ENCODE measurements around the gene CYTL1. TPM values are rescaled to one million over a fixed set of nuclear protein-coding genes. Genes with fewer than 3 reads are reported as not detected.

Gene CYTL1
- total and polyA plus RNA-seq, 2 of the 4 experiments (the other 2 are of a cell fraction), result 1.3 to 7.4 TPM

- peaks cover 0 to 3% of the 10 kb centered on the region in 2 experiments; a peak in 1 of 4 replicates for H3K79me1 ChIP-seq (ENCODE audit: low read depth in 1 of 2, low read length in 2 of 2)
- H2AK9ac ChIP-seq (replicated peaks; ENCODE audit: low read depth, low read length, poor library complexity), result peak overlapping the region; percentile 42
- BruUV-seq (replicated peaks), result no TSS peak
- CTCF ChIA-PET, result interaction anchor here (0.6 to 1.7 kb wide), 4 partner anchors 13 to 575 kb away, joined by 3 to 5 read pairs (median 4); partner anchors contain the start of gene STK32B
- H3K56ac ChIP-seq (ENCODE audit: extremely low read depth, insufficient read depth, low read length), result peak overlapping the region; percentile 64
- H2AFZ ChIP-seq (replicated peaks; ENCODE audit: low read length, poor library complexity), result peak overlapping the region; percentile 75
- peaks cover 35% of the 10 kb centered on the region for H3K4me1 ChIP-seq (ENCODE audit: control insufficient read depth, insufficient read depth, low read length)
- TF ChIP-seq MAFK (IDR thresholded peaks at IDR 0.05; ENCODE audit: low read depth, low read length) (peak; percentile 7; the same call in 1 of the 2 replicates), MXI1 (IDR thresholded peaks at IDR 0.05; ENCODE audit: borderline replicate concordance, low read depth, low read length) (peak; percentile 37; the same call in 1 of the 2 replicates), CHD1 (IDR thresholded peaks at IDR 0.05; ENCODE audit: low read depth, low read length) (no peak), RCOR1 (IDR thresholded peaks at IDR 0.05; ENCODE audit: insufficient replicate concordance, low read length) (no peak), NFE2L2 (IDR thresholded peaks at IDR 0.05; ENCODE audit: low read depth, low read length) (no peak; the same call in 1 of the 2 replicates), BHLHE40 (IDR thresholded peaks at IDR 0.05; ENCODE audit: low read depth, low read length) (peak; percentile 82), CEBPB (IDR thresholded peaks at IDR 0.05; ENCODE audit: low read depth, low read length) (peak; percentile 100), FOS (IDR thresholded peaks at IDR 0.05; ENCODE audit: low read depth, low read length) (peak; percentile 80; the same call in 1 of the 2 replicates)
- TF ChIP-seq, protein P1, sequence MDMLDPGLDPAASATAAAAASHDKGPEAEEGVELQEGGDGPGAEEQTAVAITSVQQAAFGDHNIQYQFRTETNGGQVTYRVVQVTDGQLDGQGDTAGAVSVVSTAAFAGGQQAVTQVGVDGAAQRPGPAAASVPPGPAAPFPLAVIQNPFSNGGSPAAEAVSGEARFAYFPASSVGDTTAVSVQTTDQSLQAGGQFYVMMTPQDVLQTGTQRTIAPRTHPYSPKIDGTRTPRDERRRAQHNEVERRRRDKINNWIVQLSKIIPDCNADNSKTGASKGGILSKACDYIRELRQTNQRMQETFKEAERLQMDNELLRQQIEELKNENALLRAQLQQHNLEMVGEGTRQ (IDR thresholded peaks at IDR 0.05; ENCODE audit: low read depth, low read length), result no peak
- ATAC-seq (ENCODE audit: low read depth) (peak; percentile 84), DNase-seq (peak; percentile 99)
- in situ Hi-C loops (cut with MboI; ENCODE audit: low sequenced_read_pairs) (no loop called here), dilution Hi-C loops (cut with HindIII; ENCODE audit: low sequenced_read_pairs, unreplicated experiment) (no loop called here), intact Hi-C loops (cut with micrococcal nuclease) (loop anchor here (2.0 to 10.0 kb wide), 5 partner anchors 47 to 669 kb away; partner anchors contain the start of gene EVC2)
- peak overlapping the region; percentile 69 for H3K4me2 ChIP-seq (ENCODE audit: low read depth, low read length)
- no peak overlapping the region for H3K4me3 ChIP-seq (ENCODE audit: insufficient read depth, low read depth, low read length)
- H4K5ac ChIP-seq (ENCODE audit: low read depth, low read length), result peak overlapping the region; percentile 97
- no CpG with 5 or more reads among the region's 8 CpGs for WGBS, 2 experiments (ENCODE audit: extremely low coverage in 2 of 2, insufficient read length in 1 of 2)
- H2BK5ac ChIP-seq (ENCODE audit: low read depth, low read length, poor library complexity, severe bottlenecking), result peak overlapping the region; percentile 98
- H3K27ac ChIP-seq (ENCODE audit: insufficient read depth, low read length), result peak overlapping the region; percentile 96
- POLR2A ChIA-PET (ENCODE audit: unreplicated experiment), result interaction anchor here (0.6 kb wide), 1 partner anchor 14 kb away, joined by 6 read pairs; the partner anchor contains the start of gene STK32B
- peak overlapping the region; percentile 97 for H2BK20ac ChIP-seq (ENCODE audit: low read depth, low read length)
- peak overlapping the region; percentile 99 for H3K18ac ChIP-seq (ENCODE audit: low read depth, low read length)
- peak overlapping the region; percentile 99 for H2AK5ac ChIP-seq (ENCODE audit: low read depth, low read length)
- peak overlapping the region; percentile 21; the same call in 1 of the 2 replicates for H3K9ac ChIP-seq (ENCODE audit: low read depth, low read length)
- H3K9me3 ChIP-seq (ENCODE audit: control insufficient read depth, insufficient read depth, low read length), result no peaks in the 10 kb centered on the region
- H3K9me1 ChIP-seq (ENCODE audit: insufficient read depth, low read length), result peaks cover 25% of the 10 kb centered on the region
- peak overlapping the region; percentile 75 to 96 for H4K8ac ChIP-seq (ENCODE audit: low read depth in 2 of 2, low read length in 2 of 2)
- peak overlapping the region; percentile 93 for H3K23ac ChIP-seq (ENCODE audit: low read depth, low read length)
- no peaks in the 10 kb centered on the region for H3K27me3 ChIP-seq (ENCODE audit: control insufficient read depth, insufficient read depth, low read length)
- no peaks in the 10 kb centered on the region for H4K20me1 ChIP-seq (ENCODE audit: insufficient read depth, low read length)
- peak overlapping the region; percentile 96 for H2BK120ac ChIP-seq (ENCODE audit: low read depth, low read length)
- peak overlapping the region; percentile 92 for H3K4ac ChIP-seq (ENCODE audit: low read depth, low read length)
- peak overlapping the region; percentile 98 for H4K91ac ChIP-seq (ENCODE audit: insufficient read depth, low read depth, low read length)
- H3K14ac ChIP-seq (replicated peaks; ENCODE audit: low read depth, low read length), result peak overlapping the region; percentile 87
- no peaks in the 10 kb centered on the region for H3K36me3 ChIP-seq (ENCODE audit: control insufficient read depth, insufficient read depth, low read length)
- H2BK15ac ChIP-seq (ENCODE audit: low read depth, low read length), result peak overlapping the region; percentile 75
Observed at GRCh38 chr4:5037553-5038551, 18.6 kb upstream of the CYTL1 start.
